HepG2 (cell line): ENCODE measurements around the gene RNF123. TPM values are rescaled to one million over a fixed set of nuclear protein-coding genes. Genes with fewer than 3 reads are reported as not detected.
A peak's percentile ranks its signal among the peaks of the same experiment; 100 is the strongest.

Experiments used
- ATF1 ChIP-seq: IDR thresholded peaks from 2 replicates; pipeline ENCODE4 v1.6.1; 2016; ENCODE audit warnings: mild to moderate bottlenecking, control low read depth
- GLI4 ChIP-seq: sonication (generic); formaldehyde crosslinking; IDR thresholded peaks from 2 replicates; pipeline ENCODE4 v1.5.1; 2020; ENCODE audit warnings: missing genetic modification reagents, mild to moderate bottlenecking, moderate library complexity, borderline replicate concordance
- GZF1 ChIP-seq: sonication (generic); formaldehyde crosslinking; IDR thresholded peaks from 2 replicates; pipeline ENCODE4 v1.5.1; 2020; ENCODE audit warnings: mild to moderate bottlenecking, missing genetic modification reagents
- HOMEZ ChIP-seq: IDR thresholded peaks from 2 replicates; pipeline ENCODE4 v1.6.1; 2016; ENCODE audit warnings: low read depth
- KLF12 ChIP-seq: sonication (generic); formaldehyde crosslinking; IDR thresholded peaks from 2 replicates; pipeline ENCODE4 v1.4.0; 2020; ENCODE audit warnings: missing genetic modification reagents, borderline replicate concordance
- LCORL ChIP-seq, 2 experiments: fragments of 450-650 bp in 1 of 2; sonication (generic) in 1 of 2; formaldehyde crosslinking in 1 of 2; IDR thresholded peaks; 2 replicates each; pipeline versions ENCODE4 v1.5.0 to v1.6.1; 2017 to 2020; ENCODE audit warnings: antibody characterized with exemption in 1 of 2, missing genetic modification reagents in 1 of 2
- NCOR1 ChIP-seq: fragments of 200-600 bp; sonication (generic); IDR thresholded peaks from 2 replicates; pipeline ENCODE4 v1.7.0; 2017; ENCODE audit warnings: antibody characterized with exemption, low read length, borderline replicate concordance
- NFYB ChIP-seq: sonication (generic); formaldehyde crosslinking; IDR thresholded peaks from 2 replicates; pipeline ENCODE4 v1.4.0; 2020; ENCODE audit warnings: missing genetic modification reagents
- PCBP1 ChIP-seq: fragments of 200-400 bp; formaldehyde crosslinking; IDR thresholded peaks from 2 replicates; pipeline ENCODE4 v1.6.1; 2017; ENCODE audit warnings: mild to moderate bottlenecking, low read depth, low read length, borderline replicate concordance
- PHF21A ChIP-seq: sonication (generic); formaldehyde crosslinking; IDR thresholded peaks from 2 replicates; pipeline ENCODE4 v1.5.0; 2020; ENCODE audit warnings: mild to moderate bottlenecking, missing genetic modification reagents
- POLR2A ChIP-seq, 2 experiments: IDR thresholded peaks; 2 replicates each; pipeline ENCODE4 v1.6.1; 2011; ENCODE audit warnings: low read depth in 2 of 2, low read length in 2 of 2, mild to moderate bottlenecking in 1 of 2, moderate library complexity in 1 of 2; ENCODE audit not compliant: insufficient read depth in 1 of 2
- POLR2AphosphoS5 ChIP-seq: IDR thresholded peaks from 2 replicates; pipeline ENCODE4 v1.6.1; 2012; ENCODE audit warnings: low read depth, low read length
- POLR2G ChIP-seq: fragments of 200-400 bp; formaldehyde crosslinking; IDR thresholded peaks from 2 replicates; pipeline ENCODE4 v1.6.1; 2018; ENCODE audit warnings: mild to moderate bottlenecking, low read depth, low read length, moderate library complexity
- SUZ12 ChIP-seq: fragments of 150-350 bp; IDR thresholded peaks from 2 replicates; pipeline ENCODE4 v1.6.1; 2014; ENCODE audit warnings: low read depth, low read length
- TP53 ChIP-seq: sonication (generic); formaldehyde crosslinking; conservative IDR thresholded peaks from 2 replicates; pipeline ENCODE4 v1.4.0; 2020; ENCODE audit warnings: missing genetic modification reagents
- ZNF160 ChIP-seq: sonication (generic); formaldehyde crosslinking; IDR thresholded peaks from 2 replicates; pipeline ENCODE4 v1.8.0; 2022; ENCODE audit warnings: mild to moderate bottlenecking, inconsistent platforms, missing genetic modification reagents
- ZNF33A ChIP-seq: sonication (generic); formaldehyde crosslinking; IDR thresholded peaks from 2 replicates; pipeline ENCODE4 v1.5.1; 2020; ENCODE audit warnings: missing genetic modification reagents, mild to moderate bottlenecking, moderate library complexity, borderline replicate concordance
- ZNF503 ChIP-seq: sonication (generic); formaldehyde crosslinking; IDR thresholded peaks from 2 replicates; pipeline ENCODE4 v1.4.0; 2020; ENCODE audit warnings: missing genetic modification reagents
- ZNF530 ChIP-seq: sonication (generic); formaldehyde crosslinking; IDR thresholded peaks from 2 replicates; pipeline ENCODE4 v1.5.0; 2020; ENCODE audit warnings: low read depth, mild to moderate bottlenecking, missing genetic modification reagents
- ZNF547 ChIP-seq: sonication (generic); formaldehyde crosslinking; IDR thresholded peaks from 2 replicates; pipeline ENCODE4 v1.5.1; 2020; ENCODE audit warnings: mild to moderate bottlenecking, missing genetic modification reagents
- ZNF672 ChIP-seq: sonication (generic); formaldehyde crosslinking; IDR thresholded peaks from 2 replicates; pipeline ENCODE4 v1.8.1; 2022; ENCODE audit warnings: missing genetic modification reagents
- ZNF678 ChIP-seq: sonication (generic); formaldehyde crosslinking; IDR thresholded peaks from 2 replicates; pipeline ENCODE4 v1.4.0; 2020; ENCODE audit warnings: mild to moderate bottlenecking, missing genetic modification reagents
- polyA plus RNA-seq, 8 experiments: library from polyadenylated mRNA; depleted of rRNA in 3 of 8; stranded (reverse) in 7 of 8; unstranded in 1 of 8; fragments of >200 nt; fragmentation: Illumina TruSeq in 4 of 8; extraction: Trizol in 4 of 8; gene quantifications; 2 replicates each; pipeline versions ENCODE4 v1.2.1 to v1.2.3, GENCODE V29; 2011 to 2016; ENCODE audit warnings: low read depth in 4 of 8, missing spikeins in 1 of 8, mixed read lengths in 1 of 8; ENCODE audit not compliant: insufficient read depth in 1 of 8
- total RNA-seq, 5 experiments: library from RNA; depleted of rRNA; stranded (reverse); fragments of >200 nt; fragmentation: Illumina TruSeq; extraction: Trizol; gene quantifications; 2 replicates each; pipeline ENCODE4 v1.2.3, GENCODE V29; 2016; ENCODE audit warnings: low read depth in 1 of 5
- TF ChIP-seq, protein P1 (sequence below): sonication (generic); formaldehyde crosslinking; IDR thresholded peaks from 2 replicates; pipeline ENCODE4 v1.4.0; 2020; ENCODE audit warnings: mild to moderate bottlenecking, missing genetic modification reagents
- TF ChIP-seq, protein P2 (sequence below): sonication (generic); formaldehyde crosslinking; IDR thresholded peaks from 2 replicates; pipeline ENCODE4 v1.8.1; 2023; ENCODE audit warnings: missing genetic modification reagents, inconsistent platforms, borderline replicate concordance
- TF ChIP-seq, protein P3 (sequence below): IDR thresholded peaks from 2 replicates; pipeline ENCODE4 v1.6.1; 2016; ENCODE audit warnings: missing compliant biosample characterization, missing genetic modification reagents, borderline replicate concordance

The RNF123 gene
- total and polyA plus RNA-seq, 2 of the 13 experiments (the other 11 are each of a cell fraction or from before 2014, with no cell fraction given): 29.9 to 82.2 TPM

DNA sequence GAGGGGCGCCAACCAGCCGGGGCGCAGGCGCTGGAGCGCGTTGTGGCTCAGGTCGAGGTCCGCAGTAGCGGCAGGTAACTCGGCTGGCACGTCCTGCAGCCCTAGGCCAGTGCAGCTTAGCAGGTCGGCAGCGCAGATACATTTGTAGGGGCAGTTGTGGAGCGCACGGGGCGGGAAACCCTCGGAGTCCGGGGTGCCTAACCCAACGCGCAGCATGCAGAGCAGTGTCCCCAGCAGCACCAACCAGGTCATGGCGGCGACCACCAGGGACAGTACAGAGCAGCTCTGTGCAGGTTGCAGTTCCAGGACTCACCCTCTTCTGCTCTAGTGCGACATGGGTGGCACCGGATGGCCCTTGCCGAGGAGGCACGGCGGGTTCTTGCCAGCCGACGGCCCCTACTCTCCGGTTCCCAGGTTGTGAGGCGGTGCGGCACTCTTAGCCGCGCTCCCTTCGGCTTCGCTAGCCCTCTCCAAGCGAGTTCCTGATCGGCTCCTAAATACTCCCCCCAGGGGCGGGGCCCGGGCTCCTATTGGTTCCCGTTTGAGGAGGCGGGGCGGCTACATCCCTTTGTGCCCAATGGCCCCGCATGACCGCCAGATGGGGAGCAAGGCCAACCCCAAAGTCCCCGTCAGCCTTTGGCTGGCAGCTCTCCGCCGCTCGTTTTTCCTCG lies 30.0 kb downstream of the RNF123 start, which contains the start of gene AMIGO3 (continued):
- TF ChIP-seq GZF1 (CRISPR knock-in tag): no peak
- TF ChIP-seq ZNF33A: no peak
- no peak for TF ChIP-seq ZNF672 (CRISPR knock-in tag)
- TF ChIP-seq, protein P1, sequence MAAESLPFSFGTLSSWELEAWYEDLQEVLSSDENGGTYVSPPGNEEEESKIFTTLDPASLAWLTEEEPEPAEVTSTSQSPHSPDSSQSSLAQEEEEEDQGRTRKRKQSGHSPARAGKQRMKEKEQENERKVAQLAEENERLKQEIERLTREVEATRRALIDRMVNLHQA (CRISPR knock-in tag): no peak
- no peak for TF ChIP-seq NCOR1
- TF ChIP-seq ZNF503 (CRISPR knock-in tag): no peak
- no peak for TF ChIP-seq TP53
- TF ChIP-seq LCORL (IDR thresholded peaks at IDR 0.05): no peak
- no peak for TF ChIP-seq LCORL (CRISPR knock-in tag; IDR thresholded peaks at IDR 0.05)
- no peak for TF ChIP-seq GLI4
- no peak for TF ChIP-seq ZNF530 (CRISPR knock-in tag)
- no peak for TF ChIP-seq SUZ12
- no peak for TF ChIP-seq ATF1 (CRISPR knock-in tag)
- no peak for TF ChIP-seq ZNF547 (CRISPR knock-in tag)
- TF ChIP-seq, protein P2, sequence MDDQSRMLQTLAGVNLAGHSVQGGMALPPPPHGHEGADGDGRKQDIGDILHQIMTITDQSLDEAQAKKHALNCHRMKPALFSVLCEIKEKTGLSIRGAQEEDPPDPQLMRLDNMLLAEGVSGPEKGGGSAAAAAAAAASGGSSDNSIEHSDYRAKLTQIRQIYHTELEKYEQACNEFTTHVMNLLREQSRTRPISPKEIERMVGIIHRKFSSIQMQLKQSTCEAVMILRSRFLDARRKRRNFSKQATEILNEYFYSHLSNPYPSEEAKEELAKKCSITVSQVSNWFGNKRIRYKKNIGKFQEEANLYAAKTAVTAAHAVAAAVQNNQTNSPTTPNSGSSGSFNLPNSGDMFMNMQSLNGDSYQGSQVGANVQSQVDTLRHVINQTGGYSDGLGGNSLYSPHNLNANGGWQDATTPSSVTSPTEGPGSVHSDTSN (CRISPR knock-in tag): no peak
- peak in 1 of 2 experiments; percentile 40; a peak in 1 of 4 replicates for TF ChIP-seq POLR2A (IDR thresholded peaks at IDR 0.05; ENCODE audit: insufficient read depth in 1 of 2, low read depth in 2 of 2, low read length in 2 of 2)
- TF ChIP-seq HOMEZ: no peak
- TF ChIP-seq ZNF160 (CRISPR knock-in tag): no peak
- TF ChIP-seq PHF21A (CRISPR knock-in tag): no peak
- no peak for TF ChIP-seq POLR2AphosphoS5
- no peak for TF ChIP-seq POLR2G
- TF ChIP-seq, protein P3, sequence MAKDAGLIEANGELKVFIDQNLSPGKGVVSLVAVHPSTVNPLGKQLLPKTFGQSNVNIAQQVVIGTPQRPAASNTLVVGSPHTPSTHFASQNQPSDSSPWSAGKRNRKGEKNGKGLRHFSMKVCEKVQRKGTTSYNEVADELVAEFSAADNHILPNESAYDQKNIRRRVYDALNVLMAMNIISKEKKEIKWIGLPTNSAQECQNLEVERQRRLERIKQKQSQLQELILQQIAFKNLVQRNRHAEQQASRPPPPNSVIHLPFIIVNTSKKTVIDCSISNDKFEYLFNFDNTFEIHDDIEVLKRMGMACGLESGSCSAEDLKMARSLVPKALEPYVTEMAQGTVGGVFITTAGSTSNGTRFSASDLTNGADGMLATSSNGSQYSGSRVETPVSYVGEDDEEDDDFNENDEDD: no peak
- TF ChIP-seq ZNF678 (CRISPR knock-in tag): no peak
- 0 out of 2 replicates have a peak, but pooled peaks have one; percentile 28 for TF ChIP-seq PCBP1
- 0 out of 2 replicates have a peak, but pooled peaks have one; percentile 24 for TF ChIP-seq NFYB
- TF ChIP-seq KLF12 (CRISPR knock-in tag): no peak
